GM18502 (cell line): Measurements from ENCODE around the gene NPIPB8.
"Not testable (repeated sequence)": the region's sequence is repeated elsewhere in the genome, so short reads cannot be mapped to it uniquely, and the experiment has no call there.

Source experiments
- ATAC-seq: cut with Tn5 transposase; IDR thresholded peaks from one replicate; pipeline ENCODE4 v1.9.1; 2021; ENCODE audit warnings: mild to moderate bottlenecking; ENCODE audit not compliant: unreplicated experiment, poor library complexity

NPIPB8 gene

DNA sequence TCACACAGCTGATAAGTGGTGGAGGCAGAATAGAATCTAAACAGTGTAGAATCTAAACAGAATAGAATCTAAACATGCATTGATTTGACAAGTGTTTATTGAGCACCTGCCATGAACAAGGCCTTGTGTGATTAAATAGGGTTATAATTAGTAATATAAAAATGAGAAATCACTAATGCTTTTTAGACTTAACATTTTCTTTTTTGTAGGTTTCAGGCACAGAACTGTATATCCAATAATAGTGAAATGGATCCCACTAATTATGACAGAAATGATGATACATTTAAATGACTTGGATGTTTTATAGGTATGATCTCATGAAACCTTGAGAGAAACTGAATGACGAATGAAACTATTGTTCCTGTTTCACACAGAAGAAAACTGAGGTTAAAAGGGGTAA lies at the start of gene NPIPB8:
NPIPB8 (plus strand) TSS at position 301 of the 400 bp plus-strand sequence. CDS start 296 bp downstream, outside the sequence.
- ATAC-seq = not testable (repeated sequence)

DNA sequence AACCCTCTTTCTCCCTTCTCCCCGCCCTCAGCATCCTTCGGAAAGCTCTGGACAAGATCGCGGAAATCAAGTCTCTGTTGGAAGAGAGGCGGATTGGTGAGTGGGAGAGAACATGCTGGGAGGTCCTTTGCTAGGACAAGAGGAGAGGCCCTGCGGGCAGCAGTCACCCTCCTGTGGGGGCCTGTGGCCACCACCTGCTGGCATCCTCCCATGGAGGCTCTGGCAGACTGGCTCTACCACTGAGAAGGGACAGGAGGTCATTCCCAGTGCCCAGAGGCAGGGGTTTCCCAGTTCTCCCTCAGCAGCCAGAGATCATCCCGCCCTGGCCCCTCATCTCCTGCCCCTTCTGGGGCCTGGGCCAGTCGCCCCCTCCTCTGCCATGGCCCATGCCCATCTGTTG lies 48.8 kb upstream of the NPIPB8 start:
- ATAC-seq = no peak

DNA sequence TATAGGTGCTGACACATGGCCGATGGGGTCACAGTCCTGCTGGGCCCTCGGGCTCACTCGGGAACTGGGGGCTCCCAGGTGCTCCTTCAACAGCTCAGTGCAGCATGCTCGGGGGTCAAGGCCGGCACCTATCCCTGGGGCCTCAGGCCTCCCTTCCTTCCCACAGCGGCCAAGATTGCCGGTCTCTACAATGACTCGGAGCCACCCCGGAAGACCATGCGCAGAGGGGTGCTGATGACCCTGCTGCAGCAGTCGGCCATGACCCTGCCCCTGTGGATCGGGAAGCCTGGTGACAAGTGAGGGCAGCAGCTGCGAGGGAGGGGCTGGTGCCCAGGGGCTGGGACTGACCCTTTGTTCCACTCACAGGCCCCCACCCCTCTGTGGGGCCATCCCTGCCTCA lies 47.9 kb upstream of the NPIPB8 start:
- no peak for ATAC-seq

DNA sequence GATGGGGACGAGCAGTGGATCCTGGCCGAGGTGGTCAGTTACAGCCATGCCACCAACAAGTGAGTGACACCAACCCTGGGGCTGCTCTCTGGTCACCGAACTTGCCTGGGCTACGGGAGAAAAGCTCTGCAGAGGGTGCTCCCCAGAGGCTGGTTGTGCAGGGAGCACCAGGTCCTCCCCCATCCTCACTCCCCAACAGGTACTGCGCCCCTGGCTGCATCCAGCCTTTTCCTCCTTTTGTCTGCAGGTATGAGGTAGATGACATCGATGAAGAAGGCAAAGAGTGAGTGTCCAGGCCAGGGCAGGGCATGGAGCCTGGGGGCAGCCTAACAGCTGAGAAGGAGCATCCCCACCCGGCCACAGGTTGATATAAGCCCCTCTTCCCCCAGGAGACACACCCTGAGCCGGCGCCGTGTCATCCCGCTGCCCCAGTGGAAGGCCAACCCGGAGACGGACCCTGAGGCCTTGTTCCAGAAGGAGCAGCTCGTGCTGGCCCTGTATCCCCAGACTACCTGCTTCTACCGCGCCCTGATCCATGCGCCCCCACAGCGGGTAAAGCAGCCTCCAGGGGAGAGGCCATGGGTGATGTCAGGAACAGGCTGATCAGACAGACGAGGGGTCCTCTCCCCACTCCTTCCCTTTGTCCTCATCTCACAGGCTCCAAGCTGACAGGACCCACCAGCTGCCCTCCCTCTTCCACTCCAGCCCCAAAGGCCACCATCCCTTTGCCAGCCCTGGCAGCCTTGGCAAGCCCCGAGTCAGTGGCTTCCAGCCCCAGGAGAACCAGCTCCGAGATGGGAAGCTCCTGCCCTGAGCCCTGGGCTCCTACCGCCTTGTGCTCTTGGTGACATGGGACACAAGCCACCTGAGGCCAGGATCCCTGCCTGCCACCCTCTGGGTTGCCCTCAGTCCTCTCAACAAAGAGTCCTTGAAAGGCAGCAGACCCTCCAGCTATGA lies 47.2 kb upstream of the NPIPB8 start:
- no peak for ATAC-seq

DNA sequence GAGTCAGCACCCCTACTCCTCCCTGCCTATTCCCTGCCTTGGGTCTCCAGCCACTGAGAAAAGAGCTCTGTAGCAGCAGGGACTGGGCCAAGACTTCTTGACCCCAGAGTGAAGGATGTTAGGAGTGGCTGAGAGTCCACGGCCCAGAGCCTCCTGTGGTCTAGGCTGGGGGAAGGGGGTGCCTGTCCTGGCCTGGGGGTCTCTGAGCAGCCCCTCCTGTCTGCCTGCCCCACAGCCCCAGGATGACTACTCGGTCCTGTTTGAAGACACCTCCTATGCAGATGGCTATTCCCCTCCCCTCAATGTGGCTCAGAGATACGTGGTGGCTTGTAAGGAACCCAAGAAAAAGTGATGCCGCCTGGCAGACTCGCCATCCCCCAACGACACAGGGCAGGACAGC lies 46.5 kb upstream of the NPIPB8 start:
- no peak for ATAC-seq

DNA sequence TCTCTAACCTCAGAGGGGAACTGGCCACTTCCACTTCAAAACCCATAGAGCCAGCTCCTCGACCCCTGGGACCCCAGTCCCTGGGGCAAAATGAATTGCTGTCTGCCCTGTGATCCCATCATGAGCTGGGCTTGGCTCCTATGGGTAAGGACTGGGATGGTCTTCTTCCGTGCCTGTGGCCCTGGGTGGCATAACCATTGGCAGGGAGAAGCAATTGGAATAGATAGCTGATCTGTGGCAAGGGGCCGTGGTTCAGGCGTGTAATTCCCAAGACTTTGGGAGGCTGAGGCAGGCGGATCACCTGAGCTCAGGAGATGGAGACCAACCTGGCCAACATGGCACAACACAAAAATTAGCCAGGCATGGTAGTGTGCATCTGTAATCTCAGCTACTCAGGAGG lies 45.4 kb upstream of the NPIPB8 start:
- no peak for ATAC-seq

DNA sequence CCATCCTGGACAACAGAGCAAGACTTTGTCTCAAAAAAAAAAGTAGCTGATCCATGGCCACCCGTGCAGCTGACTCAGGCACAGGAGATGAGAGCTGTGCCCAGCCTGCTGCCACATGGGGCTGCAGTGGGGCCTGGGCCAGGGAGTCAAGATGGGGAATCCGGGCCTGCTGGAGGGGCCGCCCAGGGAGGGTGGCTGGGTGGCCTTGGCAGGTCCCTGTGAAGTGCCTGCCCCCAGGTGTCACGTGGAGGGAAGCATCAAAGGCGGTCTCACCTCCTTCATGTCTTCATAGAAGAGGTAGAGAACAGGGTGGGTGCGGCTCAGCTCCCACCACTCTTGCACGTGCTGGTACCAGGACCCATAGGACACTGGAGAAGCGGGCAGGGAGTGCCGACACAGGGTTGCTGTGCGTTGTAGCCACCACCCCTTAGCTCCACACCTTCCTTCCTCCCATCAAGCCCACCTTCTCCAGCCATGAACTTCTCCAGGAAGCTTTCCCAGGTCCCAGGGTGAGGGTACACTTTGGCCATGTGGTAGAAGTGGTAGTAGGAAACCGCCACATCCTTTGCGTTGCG lies 44.8 kb upstream of the NPIPB8 start:
- ATAC-seq = no peak

DNA sequence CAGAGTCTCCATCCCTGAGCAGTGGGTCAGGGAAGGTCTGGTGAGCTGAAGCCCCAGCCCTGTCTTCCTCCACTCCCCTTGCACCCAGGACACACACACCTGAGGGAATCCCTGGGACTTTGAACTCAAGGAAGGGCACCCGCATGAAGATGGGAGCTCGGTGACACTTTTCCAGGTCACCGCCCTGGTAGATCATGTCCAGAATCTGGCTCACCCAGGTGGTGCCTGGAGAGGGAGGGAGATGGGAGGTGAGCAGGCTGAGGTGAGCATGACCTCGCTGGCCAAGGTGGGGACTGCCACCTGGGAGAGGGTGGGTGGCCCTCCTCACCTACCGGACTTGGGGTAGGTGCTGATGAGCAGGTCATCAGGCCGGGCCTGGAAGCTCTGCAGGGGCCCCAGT lies 42.4 kb upstream of the NPIPB8 start:
- ATAC-seq = not testable (repeated sequence)

DNA sequence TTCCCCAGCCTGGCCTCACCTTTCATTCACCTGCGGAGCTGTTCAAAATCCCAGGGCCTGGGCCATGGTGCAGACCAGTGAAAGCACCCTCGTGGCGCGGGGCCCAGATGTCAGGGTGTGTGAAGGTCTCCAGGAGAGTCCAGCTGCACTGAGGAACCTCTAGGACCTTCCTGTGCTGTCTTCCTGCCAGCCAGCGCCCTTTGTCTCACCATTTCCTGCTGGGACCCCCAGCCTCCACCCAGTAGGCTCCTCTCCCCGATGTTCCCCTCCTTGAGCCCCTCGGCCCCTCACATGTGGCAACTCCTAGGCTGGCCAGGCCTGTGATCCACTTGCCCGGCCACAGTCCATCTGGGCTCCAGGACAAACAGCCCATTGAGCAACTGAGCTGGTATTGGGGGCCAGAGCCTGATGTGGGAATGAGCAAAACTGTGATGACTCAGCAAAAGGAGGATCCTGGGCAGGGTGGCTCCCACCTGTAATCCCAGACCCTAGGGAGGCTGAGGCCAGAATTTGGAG lies 41.7 kb upstream of the NPIPB8 start:
- no peak for ATAC-seq

DNA sequence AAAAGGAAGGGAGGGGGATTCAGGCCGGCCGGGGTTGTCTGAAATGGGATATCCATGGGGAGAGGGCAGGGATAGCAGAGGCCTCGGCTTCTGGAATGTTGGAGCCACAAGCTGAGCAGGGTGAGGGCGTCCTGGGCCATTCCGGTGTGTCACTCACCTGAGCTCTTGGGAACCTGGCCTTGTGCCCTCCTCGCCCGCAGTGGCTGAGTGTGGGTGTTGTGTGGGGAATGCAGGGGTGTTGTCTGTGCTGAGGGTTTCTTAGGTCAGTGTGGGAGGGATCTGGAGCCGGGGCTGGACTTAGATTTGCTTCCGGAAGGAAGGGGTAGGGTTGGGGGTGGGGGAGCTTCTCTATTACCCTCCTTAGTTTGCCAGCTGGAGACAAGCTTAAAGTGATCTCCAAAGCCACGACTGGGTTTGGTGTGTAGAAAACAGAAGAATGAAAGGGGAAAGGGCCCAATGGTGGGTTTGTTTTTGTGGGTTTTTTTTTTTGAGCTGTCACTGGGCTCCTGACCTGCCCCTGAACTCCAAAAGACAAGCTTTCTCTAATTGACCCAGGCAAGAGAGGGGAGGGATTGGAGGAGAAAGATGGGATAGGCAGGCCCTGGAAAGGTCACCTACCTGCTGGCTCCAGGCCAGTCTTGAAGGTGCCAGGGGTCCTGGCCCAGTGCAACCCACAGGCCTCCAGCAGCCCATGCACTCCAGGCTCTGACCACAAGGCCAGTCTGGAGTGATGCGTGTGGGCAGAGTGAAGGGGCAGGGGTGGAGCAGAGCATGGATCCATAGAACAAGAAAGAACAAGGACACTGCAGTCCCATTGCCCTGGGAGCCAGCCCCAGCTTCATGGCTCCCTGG lies 40.8 kb upstream of the NPIPB8 start, which contains the start of gene SULT1A2:
SULT1A2 (minus strand) TSS at position 211 of the 852 bp plus-strand sequence. CDS start 1,120 bp downstream, outside the sequence.
- no peak for ATAC-seq

DNA sequence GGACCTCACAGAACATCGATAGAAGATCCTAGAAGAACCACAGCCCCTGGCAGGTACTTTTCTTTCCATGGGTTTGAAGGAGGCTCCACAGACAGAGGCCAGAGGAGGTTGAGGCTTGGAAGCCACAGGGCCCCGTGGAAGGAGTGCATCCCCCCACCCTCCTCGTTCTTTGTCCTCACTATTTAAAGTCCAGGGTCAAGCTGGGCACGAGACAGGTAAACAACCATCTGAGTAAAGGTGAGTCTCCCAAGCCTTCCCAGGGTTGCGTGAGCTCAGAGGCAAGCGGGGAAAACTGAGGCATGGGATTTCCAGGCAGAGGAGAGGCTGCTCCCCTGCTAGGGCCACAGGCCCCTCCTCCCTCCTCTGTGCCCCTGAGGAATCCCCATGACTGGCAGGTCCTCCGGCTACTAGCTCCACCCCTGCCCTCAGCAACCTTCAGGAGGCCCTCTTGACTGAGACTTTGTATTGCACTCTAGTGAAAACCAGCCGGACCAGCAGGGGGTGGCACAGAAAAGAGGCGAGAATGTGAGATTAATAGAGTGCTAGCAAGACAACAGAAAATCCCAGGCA lies 40.1 kb upstream of the NPIPB8 start:
- no peak for ATAC-seq

DNA sequence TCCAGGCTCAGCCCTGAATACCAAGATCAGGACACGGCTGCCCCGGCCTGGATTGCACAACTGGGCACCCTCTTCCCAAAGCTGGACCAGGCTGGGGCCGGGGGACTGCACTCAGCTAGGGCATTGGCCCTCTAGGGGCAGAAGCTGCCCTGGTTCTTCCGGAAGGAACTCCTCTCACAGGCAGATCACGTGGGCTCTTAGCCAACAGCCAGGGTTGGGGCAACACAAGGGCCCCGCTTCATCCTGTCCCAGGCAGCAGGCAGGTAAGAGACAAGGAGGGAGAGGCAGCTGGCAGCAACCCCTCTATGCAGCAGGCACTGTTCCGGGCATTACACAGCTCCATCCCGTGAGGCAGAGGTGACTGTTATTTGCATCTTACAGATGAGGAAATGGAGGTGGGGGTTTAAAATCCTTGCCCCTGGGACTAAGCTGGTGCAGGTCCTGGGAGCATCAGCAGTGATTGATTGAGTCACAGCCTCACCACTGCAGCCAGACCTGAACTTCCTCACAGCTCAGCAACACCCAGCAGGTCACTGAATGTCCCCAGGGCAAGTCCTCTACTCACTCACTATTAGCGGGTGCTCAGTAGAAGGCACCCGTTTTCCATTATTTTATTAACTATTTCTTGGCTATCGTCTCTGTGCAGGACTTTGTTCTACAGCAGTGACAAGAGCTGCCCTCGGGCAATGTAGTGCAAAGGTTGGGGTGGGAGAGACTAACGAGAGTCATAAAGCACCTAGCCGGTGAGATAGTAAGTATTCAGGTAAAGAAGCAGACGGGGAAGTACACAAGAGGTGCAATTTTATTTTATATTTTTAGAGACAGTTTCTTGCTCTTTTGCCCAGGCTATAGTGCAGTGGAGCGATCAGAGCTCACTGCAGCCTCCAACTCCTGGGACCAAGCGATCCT lies 38.2 kb upstream of the NPIPB8 start:
- ATAC-seq = peak; percentile 60

DNA sequence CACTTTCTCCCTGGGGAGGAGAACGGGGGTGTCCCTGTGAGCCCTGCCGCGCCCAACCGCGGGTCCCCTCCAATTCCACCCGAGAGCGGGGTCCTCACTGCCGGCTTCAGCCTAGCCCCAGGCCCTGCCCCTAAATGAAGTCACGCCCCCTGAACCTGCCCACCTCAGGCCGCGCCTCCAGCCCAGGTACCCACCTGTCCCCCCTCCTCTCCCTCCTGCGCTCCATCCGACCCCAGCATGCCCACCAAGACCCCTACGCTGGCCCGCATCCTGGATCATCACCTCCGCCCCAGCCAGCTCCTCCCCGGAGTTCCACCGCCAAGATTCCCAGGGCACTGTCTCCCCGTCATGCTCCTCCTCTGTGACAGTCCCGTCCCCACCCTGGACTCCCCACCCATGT lies 36.9 kb upstream of the NPIPB8 start:
- ATAC-seq = not testable (repeated sequence)

DNA sequence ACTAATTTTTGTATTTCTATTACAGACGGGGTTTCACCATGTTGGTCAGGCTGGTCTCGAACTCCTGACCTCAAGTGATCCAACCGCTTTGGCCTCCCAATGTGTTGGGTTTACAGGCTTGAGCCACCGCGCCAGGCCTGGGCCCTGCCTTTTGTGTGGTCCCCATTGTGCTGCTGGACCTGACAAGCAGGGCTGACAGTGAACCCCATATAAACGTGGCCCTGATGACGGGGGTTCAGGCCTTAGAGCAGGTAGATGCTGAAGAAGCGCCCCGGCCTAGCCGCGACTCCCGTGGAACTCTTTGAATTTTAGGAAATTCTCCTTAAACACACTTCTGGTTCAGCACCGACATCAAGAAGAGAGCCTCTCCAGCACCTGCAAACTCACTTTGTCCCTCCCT lies 36.3 kb upstream of the NPIPB8 start:
- ATAC-seq = not testable (repeated sequence)

DNA sequence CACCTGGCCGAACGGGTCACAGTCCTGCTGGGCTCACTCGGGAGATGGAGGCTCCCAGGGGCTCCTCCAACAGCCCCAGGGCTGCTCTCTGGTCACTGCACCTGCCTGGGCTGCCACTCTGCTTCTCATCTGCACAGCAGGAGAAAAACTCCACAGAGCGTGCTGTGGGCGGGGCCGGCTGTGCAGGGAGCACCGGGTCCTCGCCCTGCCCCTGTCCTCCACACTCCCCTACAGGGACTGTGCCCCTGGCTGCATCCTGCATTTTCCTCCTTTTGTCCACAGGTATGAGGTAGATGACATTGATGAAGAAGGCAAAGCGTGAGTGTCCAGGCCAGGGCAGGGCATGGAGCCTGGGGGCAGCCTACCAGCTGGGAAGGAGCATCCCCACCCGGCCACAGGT lies 35.8 kb upstream of the NPIPB8 start:
- ATAC-seq = not testable (repeated sequence)

DNA sequence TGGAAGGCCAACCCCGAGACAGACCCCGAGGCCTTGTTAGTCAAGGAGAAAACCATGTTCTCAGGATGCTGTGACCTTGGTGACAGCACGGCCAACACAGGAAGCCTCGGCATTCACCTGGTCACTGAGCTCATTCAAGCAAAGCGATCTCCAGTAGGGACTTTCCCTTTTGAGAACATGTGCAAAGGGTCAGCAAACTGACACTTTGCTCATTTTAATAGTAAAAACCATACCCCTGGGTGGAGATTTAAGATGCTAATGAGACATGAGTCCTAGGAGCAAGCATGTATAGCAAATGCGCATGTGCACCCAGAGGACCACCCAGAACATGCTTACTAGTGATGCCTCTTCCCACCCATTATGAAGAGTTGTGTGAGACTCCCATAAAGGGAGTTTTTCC lies 35.3 kb upstream of the NPIPB8 start:
- no peak for ATAC-seq

DNA sequence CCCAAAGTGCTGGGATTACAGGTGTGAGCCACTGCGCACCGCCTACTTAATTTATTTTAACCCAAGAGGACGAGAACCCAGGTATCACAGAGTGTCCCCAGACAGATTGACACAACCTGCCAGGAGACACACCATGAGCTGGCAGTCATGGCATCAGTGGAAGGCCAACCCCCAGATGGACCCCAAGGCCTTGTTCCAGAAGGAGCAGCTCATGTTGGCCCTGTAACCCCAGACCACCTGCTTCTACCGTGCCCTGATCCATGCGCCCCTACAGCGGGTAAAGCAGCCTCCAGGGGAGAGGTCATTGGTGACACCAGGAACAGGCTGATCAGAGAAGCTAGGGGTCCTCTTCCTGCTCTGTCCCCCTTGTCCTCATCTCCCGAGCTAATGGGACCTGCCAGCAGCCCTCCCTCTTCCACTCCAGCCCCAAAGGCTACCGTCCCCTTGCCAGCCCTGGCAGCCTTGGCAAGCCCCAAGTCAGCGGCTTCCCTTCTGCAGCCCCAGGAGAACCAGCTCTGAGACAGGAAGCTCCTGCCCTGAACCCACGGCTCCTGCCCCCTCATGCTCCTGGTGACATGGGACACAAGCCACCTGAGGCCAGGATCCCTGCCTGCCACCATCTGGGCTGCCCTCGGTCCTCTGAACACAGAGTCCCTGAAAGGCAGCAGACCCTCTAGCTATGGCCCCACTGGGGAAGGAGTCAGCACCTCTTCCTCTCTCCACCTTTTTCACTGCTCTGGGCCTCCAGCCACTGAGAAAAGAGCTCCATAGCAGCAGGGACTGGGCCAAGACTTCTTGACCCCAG lies 34.3 kb upstream of the NPIPB8 start:
- no peak for ATAC-seq

DNA sequence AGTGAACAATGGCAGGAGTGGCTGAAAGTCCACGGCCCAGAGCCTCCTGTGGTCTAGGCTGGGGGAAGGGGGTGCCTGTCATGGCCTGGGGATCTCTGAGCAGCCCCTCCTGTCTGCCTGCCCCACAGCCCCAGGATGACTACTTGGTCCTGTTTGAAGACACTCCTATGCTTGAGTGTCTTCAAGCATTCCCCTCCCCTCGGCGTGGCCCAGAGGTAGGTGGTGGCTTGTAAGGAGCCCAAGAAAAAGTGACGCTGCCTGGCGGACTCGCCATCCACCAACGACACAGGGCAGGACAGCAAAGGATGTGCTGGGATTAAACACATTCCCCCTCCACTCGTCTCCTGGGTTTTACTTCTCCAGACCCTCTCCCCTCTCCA lies 33.7 kb upstream of the NPIPB8 start:
- no peak for ATAC-seq
